ENCODE measurements around the gene GAB3.

GAB3 gene

DNA sequence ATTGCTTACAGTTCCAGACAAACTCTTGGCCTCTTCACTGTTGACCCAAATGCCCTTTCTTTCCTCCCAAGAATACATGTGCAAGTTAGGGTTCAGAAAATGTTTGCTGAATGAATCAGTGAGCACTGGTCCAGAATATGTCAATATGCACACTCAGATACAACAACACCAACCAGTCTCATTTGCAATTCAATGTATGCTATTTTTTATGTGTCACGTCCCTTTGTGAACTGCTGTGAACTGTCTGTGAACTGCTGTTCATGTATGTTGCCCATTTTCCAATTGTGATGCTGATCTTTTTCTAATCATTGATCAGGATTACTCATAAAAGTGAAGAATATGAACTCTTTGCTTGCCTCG lies 17.8 kb downstream of the GAB3 start:
- no peak overlapping the region for H3K4me3 ChIP-seq (ENCODE audit: low read depth, low read length, poor library complexity, severe bottlenecking)
- H3K9me2 ChIP-seq (ENCODE audit: low read depth, low read length), result no peaks in the 10 kb centered on the region
- H3K27me3 ChIP-seq (ENCODE audit: insufficient read depth, low read length), result no peaks in the 10 kb centered on the region
- H3K9ac ChIP-seq (ENCODE audit: low read length), result no peak overlapping the region
- no peaks in the 10 kb centered on the region for H3F3A ChIP-seq (ENCODE audit: insufficient read depth, low read length)
- no peak overlapping the region for H2AFZ ChIP-seq (ENCODE audit: low read length)
- H3K27ac ChIP-seq (ENCODE audit: low read depth, low read length, poor library complexity, severe bottlenecking), result no peak overlapping the region
- no peaks in the 10 kb centered on the region for H3K36me3 ChIP-seq (ENCODE audit: insufficient read depth, low read length)
- H3K4me2 ChIP-seq (ENCODE audit: low read length), result no peak overlapping the region
- peaks cover 12% of the 10 kb centered on the region for H3K4me1 ChIP-seq (ENCODE audit: insufficient read depth, low read length, severe bottlenecking)
- no peaks in the 10 kb centered on the region for H3K9me3 ChIP-seq (ENCODE audit: low read length)
- no peaks in the 10 kb centered on the region for H4K20me1 ChIP-seq (ENCODE audit: insufficient read depth, low read length)
- TF ChIP-seq EZH2 (IDR thresholded peaks at IDR 0.05; ENCODE audit: borderline replicate concordance, low read length), result no peak
- TF ChIP-seq, protein P1, sequence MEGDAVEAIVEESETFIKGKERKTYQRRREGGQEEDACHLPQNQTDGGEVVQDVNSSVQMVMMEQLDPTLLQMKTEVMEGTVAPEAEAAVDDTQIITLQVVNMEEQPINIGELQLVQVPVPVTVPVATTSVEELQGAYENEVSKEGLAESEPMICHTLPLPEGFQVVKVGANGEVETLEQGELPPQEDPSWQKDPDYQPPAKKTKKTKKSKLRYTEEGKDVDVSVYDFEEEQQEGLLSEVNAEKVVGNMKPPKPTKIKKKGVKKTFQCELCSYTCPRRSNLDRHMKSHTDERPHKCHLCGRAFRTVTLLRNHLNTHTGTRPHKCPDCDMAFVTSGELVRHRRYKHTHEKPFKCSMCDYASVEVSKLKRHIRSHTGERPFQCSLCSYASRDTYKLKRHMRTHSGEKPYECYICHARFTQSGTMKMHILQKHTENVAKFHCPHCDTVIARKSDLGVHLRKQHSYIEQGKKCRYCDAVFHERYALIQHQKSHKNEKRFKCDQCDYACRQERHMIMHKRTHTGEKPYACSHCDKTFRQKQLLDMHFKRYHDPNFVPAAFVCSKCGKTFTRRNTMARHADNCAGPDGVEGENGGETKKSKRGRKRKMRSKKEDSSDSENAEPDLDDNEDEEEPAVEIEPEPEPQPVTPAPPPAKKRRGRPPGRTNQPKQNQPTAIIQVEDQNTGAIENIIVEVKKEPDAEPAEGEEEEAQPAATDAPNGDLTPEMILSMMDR (IDR thresholded peaks at IDR 0.05; ENCODE audit: low read length), result no peak
- H3K79me2 ChIP-seq (ENCODE audit: insufficient read depth, low read length), result no peaks in the 10 kb centered on the region

DNA sequence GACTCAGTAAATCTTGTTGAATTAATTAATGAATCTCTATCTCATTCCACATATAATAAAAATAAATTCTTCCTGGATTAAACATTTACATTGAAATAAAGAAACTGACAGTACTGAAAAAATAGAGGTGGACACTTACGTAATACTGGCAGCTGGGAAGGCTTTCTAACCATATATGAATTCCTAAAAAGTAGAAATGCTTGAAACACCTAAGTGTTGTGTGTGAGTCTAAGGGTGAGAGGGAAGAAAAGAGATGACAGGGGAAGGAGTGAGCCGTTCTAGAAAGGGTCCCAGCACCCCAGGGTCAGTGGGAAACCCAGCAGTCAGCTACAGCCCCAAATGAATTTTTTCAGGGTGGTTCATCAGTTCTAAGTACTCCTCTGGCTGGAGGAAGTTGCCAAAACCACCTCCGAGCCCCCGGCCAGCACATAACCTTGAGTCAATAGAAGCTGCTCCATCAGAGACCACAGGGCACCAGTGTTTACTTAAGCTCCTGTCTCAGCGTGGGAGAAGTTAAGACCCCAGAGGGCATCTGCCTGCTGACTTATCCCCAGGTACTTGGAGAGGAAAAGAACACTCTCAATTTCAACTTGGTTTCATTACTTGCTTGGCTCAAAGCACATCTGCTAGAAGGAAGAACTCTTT lies 18.3 kb downstream of the GAB3 start:
- no peak overlapping the region for H3K4me3 ChIP-seq (ENCODE audit: low read depth, low read length, poor library complexity, severe bottlenecking)
- H3F3A ChIP-seq (ENCODE audit: insufficient read depth, low read length), result no peaks in the 10 kb centered on the region
- no peak for TF ChIP-seq EZH2 (IDR thresholded peaks at IDR 0.05; ENCODE audit: borderline replicate concordance, low read length)
- TF ChIP-seq, protein P1 (IDR thresholded peaks at IDR 0.05; ENCODE audit: low read length), result no peak

DNA sequence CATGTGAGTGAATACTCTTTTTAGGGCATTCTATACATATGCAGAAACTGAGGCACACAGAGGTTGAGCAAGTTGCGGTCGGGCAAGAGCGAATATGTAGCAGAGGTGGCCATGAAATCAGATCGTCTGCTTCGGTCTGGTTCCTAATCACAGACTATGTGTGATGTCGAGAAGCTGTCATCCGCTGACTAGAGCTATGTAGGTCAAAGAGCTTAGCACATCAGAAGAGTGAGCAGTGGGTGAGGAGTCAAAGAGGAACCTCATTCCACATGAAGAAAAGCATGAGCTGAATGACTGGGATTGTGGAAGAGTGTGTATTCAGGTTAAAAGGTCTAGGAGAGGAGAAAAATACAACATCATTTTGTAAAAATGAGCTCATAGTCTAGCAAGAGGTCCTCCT lies 19.0 kb downstream of the GAB3 start:
- Histone ChIP-seq H3K9me3 (ENCODE audit: low read length) (no peaks in the 10 kb centered on the region), H3F3A (ENCODE audit: insufficient read depth, low read length) (no peaks in the 10 kb centered on the region), H3K9me2 (ENCODE audit: low read depth, low read length) (no peaks in the 10 kb centered on the region), H3K9ac (ENCODE audit: low read length) (no peak overlapping the region), H4K20me1 (ENCODE audit: insufficient read depth, low read length) (no peaks in the 10 kb centered on the region), H3K27ac (ENCODE audit: low read depth, low read length, poor library complexity, severe bottlenecking) (no peak overlapping the region), H3K79me2 (ENCODE audit: insufficient read depth, low read length) (no peaks in the 10 kb centered on the region), H3K4me1 (ENCODE audit: insufficient read depth, low read length, severe bottlenecking) (peaks cover 12% of the 10 kb centered on the region), H2AFZ (ENCODE audit: low read length) (no peak overlapping the region), H3K4me2 (ENCODE audit: low read length) (no peak overlapping the region), H3K4me3 (ENCODE audit: low read depth, low read length, poor library complexity, severe bottlenecking) (no peak overlapping the region), H3K36me3 (ENCODE audit: insufficient read depth, low read length) (no peaks in the 10 kb centered on the region), H3K27me3 (ENCODE audit: insufficient read depth, low read length) (no peaks in the 10 kb centered on the region)
- no peak for TF ChIP-seq EZH2 (IDR thresholded peaks at IDR 0.05; ENCODE audit: borderline replicate concordance, low read length)
- TF ChIP-seq, protein P1 (IDR thresholded peaks at IDR 0.05; ENCODE audit: low read length), result no peak

More for the DNA sequence above, 18.3 kb downstream of the GAB3 start:
- Histone ChIP-seq H3K27me3 (ENCODE audit: insufficient read depth, low read length) (no peaks in the 10 kb centered on the region), H3K9ac (ENCODE audit: low read length) (no peak overlapping the region), H3K27ac (ENCODE audit: low read depth, low read length, poor library complexity, severe bottlenecking) (no peak overlapping the region), H3K9me3 (ENCODE audit: low read length) (no peaks in the 10 kb centered on the region), H3K9me2 (ENCODE audit: low read depth, low read length) (no peaks in the 10 kb centered on the region), H3K36me3 (ENCODE audit: insufficient read depth, low read length) (no peaks in the 10 kb centered on the region), H4K20me1 (ENCODE audit: insufficient read depth, low read length) (no peaks in the 10 kb centered on the region), H3K79me2 (ENCODE audit: insufficient read depth, low read length) (no peaks in the 10 kb centered on the region), H3K4me1 (ENCODE audit: insufficient read depth, low read length, severe bottlenecking) (peaks cover 12% of the 10 kb centered on the region), H2AFZ (ENCODE audit: low read length) (no peak overlapping the region), H3K4me2 (ENCODE audit: low read length) (no peak overlapping the region)
